Measurements from ENCODE around the gene PMEPA1.

DNA sequence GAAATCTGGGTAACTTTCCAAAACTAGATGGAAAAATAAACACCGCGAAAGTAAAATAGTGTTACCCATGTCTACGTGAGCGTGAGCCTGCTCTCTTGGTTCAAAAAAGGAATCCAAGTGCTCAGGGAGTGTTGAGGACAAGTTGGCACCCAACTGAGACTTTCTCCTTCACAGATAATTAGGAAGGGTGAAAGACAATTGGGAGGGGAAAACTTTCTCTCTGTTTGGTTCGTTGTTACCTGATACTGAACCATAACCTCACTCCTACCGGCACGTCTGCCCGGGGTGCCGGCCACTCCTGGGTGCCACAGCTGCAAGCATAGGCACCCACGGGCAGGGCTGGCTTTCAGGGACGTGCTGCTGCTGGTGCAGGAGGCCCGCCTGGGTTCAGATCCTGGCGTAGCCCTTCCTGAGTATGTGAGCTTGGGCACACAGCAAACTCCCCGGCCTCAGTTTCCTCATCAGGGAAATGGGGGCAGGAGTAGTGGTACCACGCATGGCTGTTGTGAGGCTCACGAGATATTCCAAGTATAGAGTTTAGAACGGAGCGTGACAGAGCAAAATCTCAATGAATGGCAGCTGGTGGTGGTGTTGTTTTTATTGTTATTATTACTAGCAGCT is 38.2 kb upstream of the PMEPA1 start:
- TF ChIP-seq POLR2AphosphoS5 (IDR thresholded peaks at IDR 0.05) = no peak
- TF ChIP-seq, protein P1, sequence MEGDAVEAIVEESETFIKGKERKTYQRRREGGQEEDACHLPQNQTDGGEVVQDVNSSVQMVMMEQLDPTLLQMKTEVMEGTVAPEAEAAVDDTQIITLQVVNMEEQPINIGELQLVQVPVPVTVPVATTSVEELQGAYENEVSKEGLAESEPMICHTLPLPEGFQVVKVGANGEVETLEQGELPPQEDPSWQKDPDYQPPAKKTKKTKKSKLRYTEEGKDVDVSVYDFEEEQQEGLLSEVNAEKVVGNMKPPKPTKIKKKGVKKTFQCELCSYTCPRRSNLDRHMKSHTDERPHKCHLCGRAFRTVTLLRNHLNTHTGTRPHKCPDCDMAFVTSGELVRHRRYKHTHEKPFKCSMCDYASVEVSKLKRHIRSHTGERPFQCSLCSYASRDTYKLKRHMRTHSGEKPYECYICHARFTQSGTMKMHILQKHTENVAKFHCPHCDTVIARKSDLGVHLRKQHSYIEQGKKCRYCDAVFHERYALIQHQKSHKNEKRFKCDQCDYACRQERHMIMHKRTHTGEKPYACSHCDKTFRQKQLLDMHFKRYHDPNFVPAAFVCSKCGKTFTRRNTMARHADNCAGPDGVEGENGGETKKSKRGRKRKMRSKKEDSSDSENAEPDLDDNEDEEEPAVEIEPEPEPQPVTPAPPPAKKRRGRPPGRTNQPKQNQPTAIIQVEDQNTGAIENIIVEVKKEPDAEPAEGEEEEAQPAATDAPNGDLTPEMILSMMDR (IDR thresholded peaks at IDR 0.05) = no peak
